GM18520 (cell line): ENCODE measurements around the gene TMEM50A.
"Not testable (repeated sequence)": the region's sequence is repeated elsewhere in the genome, so short reads cannot be mapped to it uniquely, and the experiment has no call there.

ENCODE experiments used
- ATAC-seq: cut with Tn5 transposase; IDR thresholded peaks from one replicate; pipeline ENCODE4 v1.9.1; 2021; ENCODE audit not compliant: unreplicated experiment

Gene TMEM50A

DNA sequence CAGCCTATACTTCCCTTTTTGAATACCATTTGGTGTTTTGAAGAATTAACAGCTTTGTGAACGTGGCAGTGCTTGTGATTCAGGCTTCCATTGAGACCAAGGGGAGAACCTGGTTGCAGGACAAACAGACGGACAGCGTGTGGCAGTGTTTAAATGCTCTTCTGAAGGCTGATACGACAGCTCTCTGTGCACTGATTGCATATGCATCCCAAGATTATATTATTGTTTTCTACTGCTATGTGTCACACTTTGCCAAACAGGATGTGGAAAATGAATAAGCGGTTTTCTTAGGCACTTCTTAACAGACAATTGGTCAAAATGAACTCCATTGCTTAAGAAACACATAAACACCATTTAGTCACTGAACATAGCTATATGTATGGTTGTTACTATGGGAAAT lies 8.2 kb upstream of the TMEM50A start:
- not testable (repeated sequence) for ATAC-seq

DNA sequence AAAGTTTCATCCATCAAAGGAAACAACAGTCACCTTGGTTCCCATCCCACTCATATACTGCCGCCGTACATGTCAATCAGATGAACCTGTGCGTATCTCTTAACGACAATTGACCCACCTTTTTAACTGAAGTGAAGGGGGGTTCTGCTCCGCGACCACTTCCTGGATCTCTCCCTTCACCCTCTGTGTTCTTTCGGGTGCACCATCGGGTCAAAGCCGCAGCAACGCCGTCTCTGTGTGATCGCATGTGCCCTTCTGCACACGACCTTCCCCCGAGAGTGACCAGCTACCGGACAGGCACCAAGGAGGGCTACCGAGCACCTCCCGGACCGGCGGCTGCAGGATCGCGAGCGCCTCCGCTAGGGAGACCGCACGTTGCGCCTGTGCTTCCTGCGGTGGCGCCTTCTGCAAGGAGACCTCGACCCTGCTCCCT lies 1.2 kb upstream of the TMEM50A start:
- ATAC-seq: not testable (repeated sequence)

DNA sequence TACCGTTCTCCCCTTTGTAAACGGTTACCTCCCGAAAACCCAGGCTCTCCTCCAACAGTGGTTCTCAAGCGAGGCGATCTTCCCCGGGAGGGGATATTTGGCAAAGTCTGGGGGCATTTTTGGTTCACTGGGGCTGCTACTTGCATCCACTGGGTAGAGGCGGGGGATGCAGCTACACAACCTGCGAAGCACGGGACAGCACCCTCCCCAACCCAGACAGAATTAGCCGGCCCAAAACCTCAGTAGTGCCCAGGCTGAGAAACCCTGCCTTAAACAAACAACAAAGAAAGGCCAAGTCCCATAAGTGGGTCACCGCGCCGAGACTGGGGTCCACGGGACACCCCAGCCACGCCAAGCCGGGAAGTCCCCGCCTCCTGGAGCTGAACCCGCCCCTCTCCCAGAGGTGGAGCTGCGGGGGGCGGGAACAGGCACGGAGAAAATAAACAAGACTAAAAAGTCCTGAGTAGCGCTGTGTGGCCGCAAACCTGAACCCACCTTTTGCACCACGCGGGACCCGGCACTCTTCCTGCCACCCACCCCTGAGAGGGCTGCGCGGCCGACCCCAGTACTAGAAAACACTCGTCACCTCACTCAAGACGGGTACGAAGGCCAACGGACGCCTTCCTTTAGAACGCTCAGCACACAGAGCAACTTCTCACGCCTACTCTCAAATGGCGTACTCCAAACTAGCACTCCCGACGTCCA lies 499 bp upstream of the TMEM50A start:
- peak; percentile 12 for ATAC-seq

DNA sequence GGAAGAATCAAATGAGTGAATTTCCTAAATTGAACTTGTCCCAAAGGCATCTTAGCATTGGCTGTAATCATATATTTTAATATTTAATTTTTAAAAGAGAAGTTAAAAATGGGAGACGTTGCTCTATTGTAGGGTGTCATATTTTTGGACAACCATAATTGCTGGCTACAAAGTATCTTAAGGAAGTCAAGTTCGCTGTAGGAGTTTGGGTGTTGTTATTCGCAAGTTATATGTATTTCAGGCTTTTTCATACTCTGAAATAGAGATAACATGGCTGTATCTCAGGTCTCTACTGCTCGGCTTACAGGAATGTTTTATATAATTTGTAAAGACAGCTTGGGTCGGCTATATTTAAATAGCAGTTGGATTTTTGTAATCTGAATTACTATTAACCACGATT lies 852 bp downstream of the TMEM50A start:
- no peak for ATAC-seq

DNA sequence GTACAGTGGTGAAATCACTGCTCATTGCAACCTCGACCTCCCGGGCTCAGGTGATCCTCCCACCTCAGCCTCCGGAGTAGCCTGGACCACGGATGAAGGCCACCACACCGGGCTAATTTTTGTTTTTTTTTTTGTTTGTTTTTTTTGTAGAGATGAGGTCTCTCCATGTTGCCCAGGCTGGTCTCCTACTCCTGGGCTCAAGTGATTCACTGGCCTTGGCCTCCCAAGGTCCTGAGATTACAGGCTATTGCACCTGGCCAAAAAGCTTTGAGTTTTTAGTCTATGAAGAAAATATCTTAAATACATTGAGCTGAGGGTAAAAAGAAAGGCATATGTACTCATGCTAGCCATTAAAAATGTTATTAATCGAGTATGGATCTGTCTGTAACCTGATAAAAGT lies 3.6 kb downstream of the TMEM50A start:
- no peak for ATAC-seq

DNA sequence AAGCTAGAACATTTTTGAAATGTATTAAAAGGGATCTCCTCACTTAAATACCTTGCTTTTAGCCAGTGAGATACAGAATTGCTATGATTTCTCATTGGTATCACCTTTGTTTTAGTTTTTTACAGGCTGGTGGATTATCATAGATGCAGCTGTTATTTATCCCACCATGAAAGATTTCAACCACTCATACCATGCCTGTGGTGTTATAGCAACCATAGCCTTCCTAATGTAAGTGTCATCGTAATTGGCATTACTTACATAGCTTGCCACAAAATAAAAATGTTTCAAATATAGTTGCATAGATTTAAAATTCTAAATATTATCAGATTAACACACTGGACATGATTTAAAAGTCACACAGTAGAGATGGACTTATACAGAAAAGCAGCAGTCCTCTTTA lies 4.7 kb downstream of the TMEM50A start:
- ATAC-seq: no peak

DNA sequence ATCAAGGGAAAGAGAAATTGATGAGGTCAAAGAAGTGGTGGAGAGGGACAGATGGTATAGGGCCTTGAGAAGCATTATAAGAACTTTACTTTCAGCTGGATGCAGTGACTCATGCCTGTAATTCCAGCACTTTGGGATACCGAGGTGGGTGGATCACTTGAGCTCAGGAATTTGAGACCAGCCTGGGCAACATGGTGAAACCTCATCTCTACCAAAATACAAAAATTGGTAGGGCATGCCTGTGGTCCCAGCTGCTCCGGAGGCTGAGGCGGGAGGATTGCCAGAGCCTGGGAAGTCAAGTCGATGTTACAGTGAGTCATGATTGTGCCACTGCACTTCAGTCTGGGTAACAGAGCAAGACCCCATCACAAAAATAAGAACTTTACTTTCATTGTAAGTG lies 5.7 kb downstream of the TMEM50A start:
- no peak for ATAC-seq

DNA sequence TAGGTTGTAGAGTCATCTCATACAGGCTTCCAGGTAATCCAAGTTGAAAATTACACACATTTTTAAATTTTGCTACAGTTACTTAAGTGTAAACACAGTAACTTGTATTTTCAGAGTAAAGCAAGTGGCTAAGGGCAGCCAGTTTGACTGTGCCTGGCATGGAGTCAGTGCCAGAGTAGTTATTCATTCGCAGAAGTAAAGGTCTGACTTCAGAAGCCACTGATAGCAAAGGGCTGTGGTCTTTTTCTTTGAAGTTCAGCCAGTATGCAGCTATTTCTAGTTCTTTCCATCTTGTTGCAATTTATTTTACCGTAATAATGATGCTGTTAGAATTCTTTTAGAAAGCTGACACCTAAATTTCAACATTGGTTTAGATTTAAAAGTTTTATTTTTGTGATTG lies 9.4 kb downstream of the TMEM50A start:
- no peak for ATAC-seq

DNA sequence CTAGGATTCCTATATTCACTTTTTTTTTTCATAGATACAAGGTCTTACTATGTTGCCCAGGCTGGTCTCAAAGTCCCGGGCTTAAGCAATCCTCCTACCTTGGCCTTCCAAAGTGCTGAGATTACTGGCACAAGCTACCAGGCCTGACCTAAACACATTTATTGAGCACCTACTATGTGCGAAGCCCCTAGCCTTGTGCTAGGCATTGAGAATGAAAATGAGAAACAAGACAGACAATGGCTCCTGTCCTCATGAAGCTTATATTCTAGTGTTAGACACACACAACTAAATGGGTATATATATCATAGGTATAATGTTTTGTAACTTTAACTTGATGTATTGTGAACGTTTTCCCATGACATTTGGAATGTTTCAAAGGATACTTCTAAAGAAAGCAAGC lies 11.5 kb downstream of the TMEM50A start:
- no peak for ATAC-seq

DNA sequence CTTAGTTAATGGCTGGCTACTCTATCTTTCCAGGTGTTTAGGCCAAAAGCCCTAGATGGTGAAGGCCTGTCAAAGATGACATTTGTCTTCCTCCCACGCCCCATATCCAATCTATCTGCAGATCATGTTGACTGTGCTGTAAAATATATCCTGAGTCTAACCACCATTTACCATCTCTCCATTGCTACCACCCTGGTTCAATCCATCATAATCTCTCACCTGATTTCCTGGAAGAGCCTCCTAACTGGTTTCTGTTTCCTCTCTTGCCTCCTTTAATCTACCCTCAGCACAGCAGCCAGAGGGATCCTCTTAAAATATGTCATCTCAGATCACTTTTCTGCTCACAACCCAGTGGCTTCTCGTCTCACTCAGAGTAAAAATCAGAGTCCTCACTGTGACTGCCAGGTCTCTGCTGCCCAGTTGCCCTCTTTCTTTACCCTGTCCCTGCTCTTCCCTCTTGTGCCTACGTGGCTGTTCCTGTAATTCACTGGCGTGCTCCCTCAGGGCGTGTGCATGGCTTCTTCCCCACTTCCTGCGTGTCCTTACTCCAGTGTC lies 17.8 kb downstream of the TMEM50A start:
- no peak for ATAC-seq

DNA sequence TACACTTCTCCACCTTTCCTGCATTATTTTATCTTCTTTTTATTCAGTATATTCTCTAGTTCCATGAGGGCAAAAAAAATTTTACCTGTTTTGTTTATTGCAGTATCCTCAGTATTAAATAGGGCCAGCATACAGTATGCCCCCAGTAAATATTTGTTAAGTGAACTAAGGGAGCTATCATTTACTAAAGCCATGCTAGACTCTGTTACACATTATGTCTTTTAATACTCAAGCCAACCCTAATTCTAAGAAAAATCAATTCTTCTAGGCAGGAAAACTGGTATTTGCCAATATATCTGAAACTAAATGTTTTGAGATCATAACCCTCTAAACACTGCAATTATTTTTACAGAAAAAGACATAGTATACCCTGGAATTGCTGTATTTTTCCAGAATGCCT lies 18.3 kb downstream of the TMEM50A start:
- no peak for ATAC-seq

DNA sequence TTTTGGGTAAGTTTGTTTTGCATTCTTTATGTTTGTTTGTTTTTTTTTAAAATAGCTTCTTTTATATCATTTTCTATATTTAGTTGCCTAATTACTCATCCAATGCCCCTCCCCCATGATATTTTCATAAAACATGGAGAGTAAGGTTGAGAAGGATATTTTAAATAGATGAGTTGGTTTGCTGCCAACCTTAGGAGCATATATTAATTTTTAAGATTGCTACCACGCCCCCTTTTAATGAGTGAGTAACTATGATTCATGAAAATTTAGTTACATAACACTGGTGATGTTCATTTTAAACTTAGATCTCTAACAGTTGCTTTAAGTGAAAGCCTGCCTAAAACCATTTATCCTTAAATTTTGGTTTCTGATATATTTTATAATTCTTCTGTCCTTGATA lies 18.7 kb downstream of the TMEM50A start:
- ATAC-seq: no peak

DNA sequence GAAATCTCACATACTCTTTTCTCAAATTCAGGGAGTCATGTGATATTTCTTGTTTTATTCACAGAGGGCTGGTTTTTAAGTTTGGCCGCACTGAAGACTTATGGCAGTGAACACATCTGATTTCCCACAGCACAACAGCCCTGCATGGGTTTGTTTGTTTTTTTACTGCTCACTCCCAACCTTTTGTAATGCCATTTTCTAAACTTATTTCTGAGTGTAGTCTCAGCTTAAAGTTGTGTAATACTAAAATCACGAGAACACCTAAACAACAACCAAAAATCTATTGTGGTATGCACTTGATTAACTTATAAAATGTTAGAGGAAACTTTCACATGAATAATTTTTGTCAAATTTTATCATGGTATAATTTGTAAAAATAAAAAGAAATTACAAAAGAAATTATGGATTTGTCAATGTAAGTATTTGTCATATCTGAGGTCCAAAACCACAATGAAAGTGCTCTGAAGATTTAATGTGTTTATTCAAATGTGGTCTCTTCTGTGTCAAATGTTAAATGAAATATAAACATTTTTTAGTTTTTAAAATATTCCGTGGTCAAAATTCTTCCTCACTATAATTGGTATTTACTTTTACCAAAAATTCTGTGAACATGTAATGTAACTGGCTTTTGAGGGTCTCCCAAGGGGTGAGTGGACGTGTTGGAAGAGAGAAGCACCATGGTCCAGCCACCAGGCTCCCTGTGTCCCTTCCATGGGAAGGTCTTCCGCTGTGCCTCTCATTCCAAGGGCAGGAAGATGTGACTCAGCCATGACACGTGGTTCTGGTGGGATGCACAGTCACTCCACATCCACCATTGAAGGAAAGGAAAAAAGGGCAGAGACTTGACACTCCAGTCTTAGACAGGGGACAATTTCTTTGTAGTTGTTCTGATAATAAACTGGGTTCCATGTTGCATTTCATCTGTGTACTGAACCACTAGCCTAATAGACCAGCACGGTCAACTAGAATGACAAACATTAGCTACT lies 22.8 kb downstream of the TMEM50A start:
- no peak for ATAC-seq

DNA sequence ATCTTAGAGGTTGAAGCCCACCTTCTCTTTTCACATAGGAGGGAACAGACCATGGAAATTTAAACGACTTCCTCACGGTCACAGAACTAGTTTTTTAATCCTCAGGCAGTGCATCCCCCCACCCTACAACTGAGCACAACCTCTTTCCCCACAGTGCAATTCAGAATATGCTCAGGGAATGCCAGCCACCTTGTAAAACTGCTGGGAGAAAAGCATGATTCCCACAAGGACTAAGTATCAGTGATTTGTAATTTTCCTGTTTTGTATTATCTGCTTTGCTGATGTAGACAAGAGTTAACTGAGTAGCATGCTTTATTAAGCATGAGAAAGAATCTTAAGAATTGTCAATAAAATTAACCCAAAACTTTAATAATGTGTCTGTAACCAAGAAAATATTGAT lies 23.8 kb downstream of the TMEM50A start:
- ATAC-seq: no peak

DNA sequence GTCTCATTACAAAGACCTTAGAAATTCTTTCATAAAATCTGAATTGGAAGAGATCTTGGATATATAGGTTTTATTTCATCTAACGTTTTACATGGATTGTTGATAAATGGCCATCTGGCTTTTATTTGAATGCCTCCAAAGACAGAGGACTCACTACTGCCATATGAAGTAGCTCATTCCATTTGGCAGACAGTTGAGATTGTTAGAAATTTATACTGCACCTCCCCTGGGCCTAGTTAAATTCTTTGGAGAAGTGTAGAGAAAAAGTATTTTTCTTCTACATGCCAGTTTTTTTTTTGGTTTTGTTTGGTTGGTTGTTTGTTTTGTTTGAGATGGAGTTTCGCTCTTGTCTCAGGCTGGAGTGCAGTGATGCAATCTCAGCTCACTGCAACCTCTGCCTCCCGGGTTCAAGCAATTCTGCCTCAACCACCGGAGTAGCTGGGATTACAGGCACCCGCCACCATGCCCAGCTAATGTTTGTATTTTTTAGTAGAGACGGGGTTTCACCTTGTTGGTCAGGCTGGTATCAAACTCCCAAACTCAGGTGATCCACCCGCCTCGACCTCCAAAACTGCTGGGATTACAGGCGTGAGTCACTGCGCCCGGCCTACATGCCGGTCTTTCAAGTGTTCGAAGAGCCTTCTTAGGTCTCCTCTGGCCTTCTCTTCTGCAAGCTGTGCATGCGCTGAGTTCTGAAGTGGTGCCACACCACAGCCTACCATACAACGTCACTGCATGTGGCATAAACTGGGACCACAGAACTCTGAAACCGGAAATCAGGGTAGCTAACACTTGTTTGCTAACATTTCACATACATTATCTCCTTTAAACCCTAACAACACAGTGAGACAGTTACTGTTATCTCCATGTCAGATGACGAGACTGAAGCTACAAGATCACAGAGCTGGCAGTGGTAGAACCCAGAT lies 24.8 kb downstream of the TMEM50A start:
- not testable (repeated sequence) for ATAC-seq

DNA sequence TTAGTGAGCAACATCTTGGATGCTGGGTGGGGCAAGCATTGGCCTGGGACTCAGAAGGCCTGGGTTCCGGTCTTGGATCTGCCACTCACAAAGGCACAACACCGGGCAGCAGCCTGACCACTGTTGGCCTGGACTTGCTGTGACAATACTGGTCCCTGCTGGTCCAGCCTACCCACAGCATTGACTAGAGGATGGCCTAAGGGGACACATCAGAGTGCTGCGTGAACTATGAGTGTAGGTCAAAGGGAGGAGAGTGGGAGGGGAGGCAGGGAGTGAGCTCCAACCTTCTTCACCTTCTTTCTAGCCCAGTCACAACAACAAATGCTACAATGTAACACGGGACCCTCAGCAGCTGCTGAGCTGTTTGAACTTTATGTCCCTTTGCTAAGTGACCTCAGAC lies 31.1 kb downstream of the TMEM50A start:
- no peak for ATAC-seq

DNA sequence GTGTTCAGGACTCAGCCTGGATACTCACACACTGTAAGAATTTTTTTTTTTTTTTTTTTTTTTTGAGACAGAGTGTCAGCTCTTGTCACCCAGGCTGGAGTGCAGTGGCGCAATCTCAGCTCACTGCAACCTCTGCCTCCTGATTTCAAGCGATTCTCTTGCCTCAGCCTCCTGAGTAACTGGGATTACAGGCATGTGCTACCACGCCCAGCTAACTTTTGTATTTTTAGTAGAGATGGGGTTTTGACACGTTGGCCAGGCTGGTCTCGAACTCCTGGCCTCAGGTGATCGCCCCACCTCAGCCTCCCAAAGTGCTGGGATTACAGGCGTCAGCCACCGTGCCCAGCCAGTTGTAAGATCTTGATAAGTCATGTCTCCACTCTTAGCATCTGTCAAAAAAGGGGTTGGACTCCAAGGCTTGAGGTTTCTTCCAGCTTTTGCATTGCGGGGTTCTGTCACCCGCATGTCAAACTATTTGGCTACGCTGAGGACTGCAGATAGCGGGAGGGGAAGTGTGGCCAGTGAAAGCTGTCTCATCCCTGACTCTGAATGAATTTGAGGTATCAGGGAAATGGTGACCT lies 31.6 kb downstream of the TMEM50A start:
- not testable (repeated sequence) for ATAC-seq

DNA sequence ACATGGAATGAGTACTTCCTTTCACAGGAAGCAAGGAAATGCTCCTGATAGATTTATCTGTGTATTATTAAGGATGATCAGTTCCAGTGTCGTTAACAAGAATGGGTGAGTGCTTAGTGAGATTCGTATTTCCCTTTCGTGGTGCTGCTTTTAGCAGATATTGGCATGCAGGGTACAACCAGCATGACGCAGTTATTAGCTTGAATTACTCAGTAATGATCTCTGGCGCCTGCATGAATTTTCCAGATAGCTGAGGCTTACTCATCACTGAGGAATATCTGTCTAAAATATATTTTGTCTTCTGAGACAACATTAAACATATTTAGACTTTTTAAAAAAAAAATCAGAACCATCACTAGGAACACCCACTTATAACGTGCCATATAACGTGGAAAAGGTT lies 33.6 kb downstream of the TMEM50A start:
- ATAC-seq: not testable (repeated sequence)

DNA sequence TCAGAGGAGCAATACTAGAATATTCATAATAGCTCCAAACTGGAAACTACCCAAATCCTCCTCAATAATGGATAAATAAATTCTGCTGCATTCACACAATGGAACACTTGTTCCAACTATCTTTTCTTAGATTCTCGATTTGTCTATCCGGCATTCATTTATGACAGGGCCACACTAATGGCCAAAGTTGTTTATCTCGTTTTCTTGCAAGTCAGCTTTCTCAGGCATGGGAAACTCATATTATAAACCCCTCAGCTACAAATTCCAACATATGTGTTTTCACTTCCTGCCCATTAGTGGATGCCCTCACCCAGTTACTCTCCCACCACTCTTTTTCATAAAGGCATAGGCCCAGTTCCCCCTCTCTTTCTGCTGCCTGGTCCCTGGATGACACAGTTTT lies 40.2 kb downstream of the TMEM50A start:
- ATAC-seq: not testable (repeated sequence)

DNA sequence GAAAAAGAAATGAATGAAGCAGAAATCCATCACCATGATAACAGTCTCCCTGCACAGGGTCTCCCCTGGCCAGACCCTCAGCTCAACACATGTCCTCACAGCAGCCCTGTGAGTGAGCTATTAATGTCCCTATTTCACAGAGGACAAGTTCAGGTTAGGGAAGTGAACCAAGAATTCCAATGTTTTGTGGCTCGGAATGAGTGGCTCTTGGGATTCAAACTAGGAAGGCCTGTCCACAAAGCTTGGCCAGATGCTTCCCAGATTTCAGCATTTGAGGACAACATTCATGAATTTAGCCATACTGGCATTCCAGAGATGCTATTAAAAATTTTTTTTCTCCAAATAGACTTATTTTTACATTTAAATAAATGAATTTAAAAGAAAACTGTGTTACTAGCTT lies 44.4 kb downstream of the TMEM50A start:
- ATAC-seq: not testable (repeated sequence)
